ENCODE data around the gene CCNB3.

CCNB3 gene

GRCh38 chrX:50343917-50344316 is 139.4 kb downstream of the CCNB3 start:
- no peak for DNase-seq (ENCODE audit: low read depth in 2 of 2)

GRCh38 chrX:50372966-50373365 is 168.4 kb downstream of the CCNB3 start:
- no peak for DNase-seq (ENCODE audit: low read depth in 2 of 2)

GRCh38 chrX:50375481-50376267 is 171.1 kb downstream of the CCNB3 start:
- no peak for DNase-seq (ENCODE audit: low read depth in 2 of 2)

GRCh38 chrX:50381729-50382415 is 177.3 kb downstream of the CCNB3 start:
- no peak for DNase-seq (ENCODE audit: low read depth in 2 of 2)

- DNase-seq (ENCODE audit: low read depth in 2 of 2): no peak
These were observed 182.0 kb downstream of the CCNB3 start for GRCh38 chrX:50386520-50386919.

- DNase-seq (ENCODE audit: low read depth in 2 of 2): no peak
These were observed 189.3 kb downstream of the CCNB3 start for GRCh38 chrX:50393902-50394301.

All from stimulated activated CD4-positive, alpha-beta T cell treated with anti-CD3 and anti-CD28 coated beads, Interleukin-1b, Interleukin-23, amount 100 ng/mL, for 1 hour (primary cell).